Stimulated activated CD8-positive, alpha-beta memory T cell treated with anti-CD3 and anti-CD28 coated beads, Interleukin-15, amount 100 ng/mL, for 1 hour (primary cell): ENCODE measurements around the gene AUTS2.
A peak's percentile ranks its signal among the peaks of the same experiment; 100 is the strongest.
"Not testable (repeated sequence)": the region's sequence is repeated elsewhere in the genome, so short reads cannot be mapped to it uniquely, and the experiment has no call there.

Experiments
- DNase-seq: peaks from one replicate; pipeline ENCODE4 v3.0.0-alpha.2; 2020; ENCODE audit warnings: low read depth

The AUTS2 gene

DNA sequence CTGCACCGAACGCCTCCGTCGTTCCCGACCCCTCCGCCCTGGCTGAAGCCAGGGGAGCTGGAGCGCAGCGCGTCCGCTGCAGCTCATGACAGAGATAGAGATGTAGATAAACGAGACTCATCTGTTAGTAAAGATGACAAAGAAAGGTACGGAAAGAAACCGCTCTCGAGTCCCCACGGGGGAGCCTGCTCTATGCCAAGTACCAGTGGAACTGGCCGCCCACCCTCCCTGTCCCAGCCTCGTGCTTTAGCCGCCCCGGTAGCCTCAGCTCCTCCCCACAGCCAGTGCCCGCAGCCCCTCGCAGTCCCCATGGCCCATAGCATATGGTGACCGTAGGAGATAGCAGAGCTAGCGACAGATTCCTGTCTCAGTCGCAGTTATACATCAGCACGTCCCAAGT is 1189.0 kb downstream of the AUTS2 start:
- DNase-seq = no peak

DNA sequence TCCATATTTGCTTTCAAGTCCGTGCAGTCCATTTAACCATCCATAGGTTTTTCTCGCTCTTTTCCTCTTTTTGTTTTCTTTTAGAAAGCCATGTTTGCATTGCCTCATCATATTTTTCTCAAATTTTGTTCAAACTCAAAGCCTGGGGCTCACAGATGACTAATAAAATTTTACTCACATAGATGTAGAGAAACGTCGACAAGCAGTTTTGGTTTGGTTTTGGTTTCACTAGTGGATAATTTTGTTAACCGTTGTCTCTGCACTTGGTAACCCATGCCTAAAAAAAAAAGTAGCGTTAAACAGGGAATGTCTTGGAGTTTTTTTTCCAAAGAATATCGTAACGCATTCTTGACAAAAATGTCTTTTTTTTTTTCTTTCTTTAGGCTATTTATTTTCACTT is 1189.5 kb downstream of the AUTS2 start:
- DNase-seq = no peak

- DNase-seq = no peak
These were observed 1190.0 kb downstream of the AUTS2 start for GRCh38 chr7:70788276-70788675.

GRCh38 chr7:70789481-70790214 is 1191.4 kb downstream of the AUTS2 start:
- DNase-seq = no peak

- DNase-seq = no peak
These were observed 1192.2 kb downstream of the AUTS2 start for GRCh38 chr7:70790215-70791073.

DNA sequence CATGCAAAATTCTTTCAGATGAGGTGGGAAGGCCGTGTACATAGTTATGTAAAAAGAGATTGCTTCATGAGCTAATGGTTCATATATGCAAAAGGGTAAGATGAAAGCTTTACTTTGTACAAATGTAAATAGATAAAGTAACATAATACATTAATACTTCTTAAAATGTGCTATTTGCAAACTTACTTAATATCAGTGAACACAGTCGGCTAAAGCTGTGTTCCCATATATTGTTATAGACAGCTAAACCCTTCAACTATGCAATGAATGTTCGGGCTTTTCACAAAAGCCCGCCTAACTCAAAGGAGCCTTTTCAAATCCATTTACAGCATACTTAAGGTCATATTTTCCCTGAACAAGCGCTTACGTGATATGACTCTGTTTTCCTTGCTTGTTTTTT is 1193.1 kb downstream of the AUTS2 start:
- DNase-seq = no peak

- no peak for DNase-seq
These were observed 1194.8 kb downstream of the AUTS2 start for GRCh38 chr7:70793060-70793459.

GRCh38 chr7:70793821-70794220 is 1195.5 kb downstream of the AUTS2 start:
- no peak for DNase-seq

- no peak for DNase-seq
These were observed 1196.7 kb downstream of the AUTS2 start for GRCh38 chr7:70794962-70795361.

DNA sequence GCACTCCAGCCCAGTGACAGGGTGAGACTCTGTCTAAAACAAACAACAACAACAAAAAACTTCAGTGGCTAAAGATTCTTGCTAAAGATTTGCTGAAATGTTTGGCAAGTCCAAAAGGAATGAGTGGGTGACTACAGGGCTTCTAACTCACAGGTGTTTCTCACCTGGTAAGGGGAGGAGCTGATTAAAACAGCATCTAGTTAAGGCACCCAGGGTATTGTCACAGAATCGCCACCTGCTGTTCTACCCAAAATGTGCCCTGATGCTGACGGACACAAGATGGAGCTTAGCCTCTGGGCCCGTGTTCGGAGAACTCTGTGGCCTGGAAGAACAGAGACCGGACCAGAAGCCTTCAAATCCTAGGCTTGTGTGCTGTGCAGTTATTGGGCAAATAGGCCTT is 1197.7 kb downstream of the AUTS2 start:
- DNase-seq = no peak

DNA sequence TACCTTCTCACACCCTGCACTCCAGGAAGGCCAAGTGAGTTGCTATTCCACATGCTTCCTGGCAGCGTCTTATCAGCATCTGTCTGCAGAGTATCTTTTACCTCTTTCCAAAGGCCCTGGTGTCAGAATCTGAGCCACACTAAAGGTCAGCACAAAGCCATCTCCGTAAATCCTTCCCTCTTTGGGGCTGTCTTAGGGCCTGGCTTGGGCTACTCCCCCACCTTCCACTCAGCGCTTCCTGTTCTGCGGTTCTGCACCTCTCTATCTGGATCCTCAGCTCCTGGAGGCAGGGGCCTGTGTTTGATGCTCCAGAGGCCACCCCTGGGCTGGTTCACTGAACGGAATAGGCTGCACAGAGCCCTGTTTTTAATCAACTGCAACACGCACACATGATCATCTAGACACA is 1198.8 kb downstream of the AUTS2 start:
- DNase-seq = no peak

GRCh38 chr7:70799841-70800405 is 1201.6 kb downstream of the AUTS2 start:
- DNase-seq = no peak

DNA sequence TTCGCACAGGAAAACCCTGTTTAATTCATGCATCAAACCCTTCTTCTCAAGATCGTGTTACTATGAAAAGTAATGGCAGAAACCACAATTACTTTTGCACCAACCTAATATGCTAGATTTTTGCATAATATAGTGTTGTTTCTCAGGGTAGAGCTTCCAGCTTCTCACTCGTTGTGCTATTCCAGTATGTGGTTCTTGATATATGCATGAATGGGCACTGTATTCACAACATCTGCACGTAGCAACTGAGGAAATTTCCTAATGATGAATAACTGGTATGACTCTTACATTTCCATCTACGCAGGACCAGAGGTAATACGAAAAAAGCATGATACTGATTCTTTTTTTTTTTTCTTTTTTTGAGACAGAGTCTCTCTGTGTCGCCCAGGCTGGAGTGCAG is 1207.1 kb downstream of the AUTS2 start:
- no peak for DNase-seq

GRCh38 chr7:70807650-70808049 is 1209.4 kb downstream of the AUTS2 start:
- DNase-seq = no peak

DNA sequence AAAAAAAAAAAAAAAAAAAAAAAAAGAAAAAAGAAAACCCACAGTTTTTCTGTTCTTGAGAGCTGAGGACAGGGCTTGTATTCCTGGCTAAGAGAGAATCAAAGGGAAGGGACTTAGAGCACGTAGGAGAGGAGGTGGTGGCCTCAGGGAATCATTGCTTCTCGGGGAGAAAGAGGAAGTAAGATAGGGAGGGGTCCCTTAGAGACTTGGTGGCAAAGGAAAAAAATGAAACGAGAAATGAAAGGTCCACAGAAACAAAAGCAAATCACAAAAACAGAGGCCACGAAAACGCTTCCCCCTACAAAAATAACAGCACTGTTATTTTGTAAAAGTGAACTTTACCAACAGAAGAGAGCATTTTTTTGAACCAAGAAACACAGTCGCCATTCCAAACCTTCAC is 1210.6 kb downstream of the AUTS2 start:
- DNase-seq = no peak

DNA sequence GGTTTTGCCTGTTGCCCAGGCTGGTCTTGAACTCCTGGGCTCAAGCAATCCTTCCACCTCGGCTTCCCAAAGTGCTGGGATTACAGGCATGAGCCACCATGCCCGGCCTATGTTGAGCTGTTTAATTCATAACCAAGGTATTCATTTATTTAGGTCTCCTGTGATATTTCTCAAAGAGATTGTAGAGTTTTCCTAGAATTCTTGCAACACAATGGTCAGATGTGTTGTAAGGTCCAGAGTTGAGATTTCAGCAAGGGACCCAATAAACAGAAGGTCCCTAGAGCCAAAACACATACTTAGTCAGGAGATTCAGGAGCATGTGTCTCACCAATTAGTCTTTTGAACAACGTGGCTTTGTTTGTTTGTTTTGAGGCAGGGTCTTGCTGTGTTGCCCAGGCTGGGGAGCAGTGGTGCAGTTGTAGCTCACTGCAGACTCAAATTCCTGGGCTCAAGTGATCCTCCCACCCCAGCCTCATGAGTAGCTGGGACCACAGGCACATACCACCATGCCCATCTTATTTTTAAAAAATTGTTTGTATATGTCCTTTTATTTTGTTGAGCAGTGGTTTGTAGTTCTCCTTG is 1212.4 kb downstream of the AUTS2 start:
- DNase-seq = no peak

DNA sequence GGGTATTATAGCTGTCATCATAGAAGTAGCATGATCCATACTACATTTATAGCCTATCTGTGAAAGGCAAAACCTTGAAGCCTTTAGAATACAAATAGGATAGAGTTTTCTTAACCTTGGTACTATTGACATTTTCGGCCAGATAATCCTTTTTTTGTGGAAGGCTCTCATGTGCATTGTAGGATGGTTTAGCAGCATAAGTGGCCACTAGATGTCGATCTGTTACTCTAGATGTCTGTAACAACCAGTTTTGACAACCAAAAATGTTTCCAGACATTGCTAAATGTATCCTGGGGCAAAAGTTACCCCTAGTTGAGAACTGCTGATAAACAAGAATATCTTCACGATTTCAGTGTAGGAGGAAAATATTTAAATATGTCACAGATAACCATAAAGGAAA is 1214.2 kb downstream of the AUTS2 start:
- DNase-seq = no peak

GRCh38 chr7:70822490-70822889 is 1224.2 kb downstream of the AUTS2 start:
- not testable (repeated sequence) for DNase-seq

DNA sequence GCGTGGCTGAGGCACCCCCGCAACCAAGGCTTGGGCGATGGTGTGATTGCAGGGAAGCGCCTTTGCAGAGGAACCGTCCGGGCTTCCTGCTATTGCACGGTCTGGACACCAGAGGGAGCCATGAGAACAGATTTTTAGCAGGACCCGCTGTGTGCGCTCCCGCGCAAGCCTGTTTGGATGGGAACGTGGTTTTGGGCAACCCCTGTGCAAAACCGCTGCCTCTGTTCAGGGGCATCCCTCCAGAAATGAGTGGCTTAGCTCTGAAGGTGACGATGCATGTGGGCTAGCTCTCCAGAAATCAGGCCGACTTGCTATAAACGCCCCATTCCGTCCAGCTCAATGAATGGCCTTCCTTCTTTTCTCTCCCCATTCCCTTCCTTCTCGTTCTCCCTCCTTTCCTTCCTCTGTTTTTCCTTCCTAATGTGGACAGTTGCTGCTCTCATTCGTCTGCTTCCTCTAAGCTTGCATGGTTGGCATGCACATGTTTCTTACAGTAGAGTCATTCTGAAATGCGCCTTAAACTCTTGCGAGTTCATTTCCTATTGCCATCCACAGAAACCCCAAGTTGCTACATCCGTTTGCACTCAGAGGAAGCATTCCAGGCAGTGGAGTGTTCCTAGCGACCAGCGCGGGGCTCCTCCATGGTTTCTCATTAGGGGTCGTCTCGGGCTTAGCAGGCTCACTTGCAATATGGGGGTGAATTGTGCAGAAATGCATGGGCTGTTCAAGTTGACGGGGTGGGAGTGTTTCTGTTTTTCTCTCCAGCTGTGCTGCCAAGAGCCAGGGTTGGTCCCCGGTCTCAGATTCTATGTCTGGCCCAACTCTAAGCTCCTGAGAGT is 1231.2 kb downstream of the AUTS2 start:
- DNase-seq = peak; percentile 13

GRCh38 chr7:70830060-70830395 is 1231.8 kb downstream of the AUTS2 start:
- DNase-seq = no peak

GRCh38 chr7:70830426-70830825 is 1232.2 kb downstream of the AUTS2 start:
- DNase-seq = no peak

GRCh38 chr7:70833726-70834125 is 1235.5 kb downstream of the AUTS2 start:
- DNase-seq = no peak
